Measurements from ENCODE around the gene TXLNB. TPM values are rescaled to one million over a fixed set of nuclear protein-coding genes. Genes with fewer than 3 reads are reported as not detected.
A peak's percentile ranks its signal among the peaks of the same experiment; 100 is the strongest.

TXLNB gene
- total and polyA plus RNA-seq, 2 of the 13 experiments (the other 11 are each of a cell fraction or from before 2014, with no cell fraction given), result not detected

GRCh38 chr6:139311831-139312230 is 20.0 kb upstream of the TXLNB start:
- Histone ChIP-seq H3K36me3 (replicated peaks in 1 of 2; ENCODE audit: control insufficient read depth in 1 of 2, insufficient read depth in 2 of 2, low read length in 2 of 2) (no peaks in the 10 kb centered on the region), H3K9me3 (ENCODE audit: low read length) (no peaks in the 10 kb centered on the region), H3K4me3 (replicated peaks in 1 of 3; ENCODE audit: insufficient read depth in 1 of 3, low read depth in 2 of 3, low read length in 3 of 3) (no peak overlapping the region), H3K4me2 (ENCODE audit: low read depth, low read length) (no peak overlapping the region), H3K27ac (ENCODE audit: extremely low read length, insufficient read depth, low read length) (no peak overlapping the region), H3K79me2 (ENCODE audit: insufficient read depth, low read length) (no peaks in the 10 kb centered on the region), H2AFZ (ENCODE audit: low read length) (no peak overlapping the region), H3K9ac (ENCODE audit: insufficient read depth, low read depth, low read length) (no peak overlapping the region), H3K27me3 (ENCODE audit: control insufficient read depth in 1 of 2, insufficient read depth in 2 of 2, low read length in 2 of 2) (peaks cover 0 to 12% of the 10 kb centered on the region in 2 experiments; a peak in 2 of 5 replicates), H3K4me1 (ENCODE audit: insufficient read depth, low read length) (peaks cover 17% of the 10 kb centered on the region), H4K20me1 (ENCODE audit: insufficient read depth, low read length) (no peaks in the 10 kb centered on the region)
- FAIRE-seq, result no peak
- ATAC-seq, result no peak
- 0% methylated on average over 2 of the region's 2 CpGs for WGBS (ENCODE audit: low lambda C conversion rate)
- DNase-seq (ENCODE audit: low spot score), result no peak
- TF ChIP-seq ZNF333 (CRISPR knock-in tag; IDR thresholded peaks at IDR 0.05; ENCODE audit: borderline replicate concordance) (no peak), AHR (CRISPR knock-in tag; IDR thresholded peaks at IDR 0.05) (no peak), E2F5 (CRISPR knock-in tag; conservative IDR thresholded peaks at IDR 0.05) (no peak), NFRKB (IDR thresholded peaks at IDR 0.05) (no peak)
- intact Hi-C loops (cut with micrococcal nuclease; ENCODE audit: unreplicated experiment), result no loop called here
- CTCF ChIA-PET (ENCODE audit: low intra/inter-chr PET ratio, low total read pairs), result no interaction called here
- POLR2A ChIA-PET, result no interaction called here
- in situ Hi-C loops (cut with HindIII; ENCODE audit: extremely low pct_ligation_motif_present, low pct_unique_long_range_greater_than_20kb), result no loop called here
- BruUV-seq (replicated peaks), result no TSS peak

GRCh38 chr6:139308936-139309603 is 17.3 kb upstream of the TXLNB start:
- FAIRE-seq (no peak), DNase-seq (ENCODE audit: low spot score) (peak; percentile 72), ATAC-seq (peak; percentile 99)
- POLR2A ChIA-PET, result interaction anchor here (0.5 to 1.2 kb wide), 2 partner anchors 9 to 66 kb away, joined by 3 to 5 read pairs; partner anchors contain the start of gene CITED2
- CTCF ChIA-PET (ENCODE audit: low intra/inter-chr PET ratio, low total read pairs), result no interaction called here
- Histone ChIP-seq H3K4me1 (ENCODE audit: insufficient read depth, low read length) (peaks cover 17% of the 10 kb centered on the region), H3K27me3 (ENCODE audit: control insufficient read depth in 1 of 2, insufficient read depth in 2 of 2, low read length in 2 of 2) (0 out of 5 replicates have a peak, but pooled peaks cover 0 to under 1% of the 10 kb centered on the region in 2 experiments), H3K4me2 (ENCODE audit: low read depth, low read length) (peak overlapping the region; percentile 54), H3K9ac (ENCODE audit: insufficient read depth, low read depth, low read length) (no peak overlapping the region), H3K27ac (ENCODE audit: extremely low read length, insufficient read depth, low read length) (no peak overlapping the region), H4K20me1 (ENCODE audit: insufficient read depth, low read length) (no peaks in the 10 kb centered on the region), H2AFZ (ENCODE audit: low read length) (peak overlapping the region; percentile 22), H3K4me3 (replicated peaks in 1 of 3; ENCODE audit: insufficient read depth in 1 of 3, low read depth in 2 of 3, low read length in 3 of 3) (no peak overlapping the region), H3K36me3 (replicated peaks in 1 of 2; ENCODE audit: control insufficient read depth in 1 of 2, insufficient read depth in 2 of 2, low read length in 2 of 2) (no peaks in the 10 kb centered on the region), H3K79me2 (ENCODE audit: insufficient read depth, low read length) (no peaks in the 10 kb centered on the region), H3K9me3 (ENCODE audit: low read length) (no peaks in the 10 kb centered on the region)
- WGBS (ENCODE audit: low lambda C conversion rate), result 1% methylated on average over 2 of the region's 2 CpGs
- no TSS peak for BruUV-seq (replicated peaks)
- intact Hi-C loops (cut with micrococcal nuclease; ENCODE audit: unreplicated experiment), result no loop called here
- in situ Hi-C loops (cut with HindIII; ENCODE audit: extremely low pct_ligation_motif_present, low pct_unique_long_range_greater_than_20kb), result no loop called here
- no peak for TF ChIP-seq CC2D1A (CRISPR knock-in tag; IDR thresholded peaks at IDR 0.05)
- TF ChIP-seq, protein P1, sequence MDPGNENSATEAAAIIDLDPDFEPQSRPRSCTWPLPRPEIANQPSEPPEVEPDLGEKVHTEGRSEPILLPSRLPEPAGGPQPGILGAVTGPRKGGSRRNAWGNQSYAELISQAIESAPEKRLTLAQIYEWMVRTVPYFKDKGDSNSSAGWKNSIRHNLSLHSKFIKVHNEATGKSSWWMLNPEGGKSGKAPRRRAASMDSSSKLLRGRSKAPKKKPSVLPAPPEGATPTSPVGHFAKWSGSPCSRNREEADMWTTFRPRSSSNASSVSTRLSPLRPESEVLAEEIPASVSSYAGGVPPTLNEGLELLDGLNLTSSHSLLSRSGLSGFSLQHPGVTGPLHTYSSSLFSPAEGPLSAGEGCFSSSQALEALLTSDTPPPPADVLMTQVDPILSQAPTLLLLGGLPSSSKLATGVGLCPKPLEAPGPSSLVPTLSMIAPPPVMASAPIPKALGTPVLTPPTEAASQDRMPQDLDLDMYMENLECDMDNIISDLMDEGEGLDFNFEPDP (CRISPR knock-in tag; conservative IDR thresholded peaks at IDR 0.05), result no peak
- no peak for TF ChIP-seq ZNF547 (CRISPR knock-in tag; IDR thresholded peaks at IDR 0.05)
- no peak for TF ChIP-seq THAP7 (CRISPR knock-in tag; IDR thresholded peaks at IDR 0.05)
- no peak for TF ChIP-seq SNAI1 (CRISPR knock-in tag; IDR thresholded peaks at IDR 0.05; ENCODE audit: borderline replicate concordance)
- TF ChIP-seq ARNTL (CRISPR knock-in tag; IDR thresholded peaks at IDR 0.05), result peak; percentile 86
- TF ChIP-seq TRAFD1 (CRISPR knock-in tag; IDR thresholded peaks at IDR 0.05; ENCODE audit: borderline replicate concordance), result no peak
- TF ChIP-seq ELF3 (CRISPR knock-in tag; IDR thresholded peaks at IDR 0.05), result peak; percentile 83
- TF ChIP-seq AGO1 (IDR thresholded peaks at IDR 0.05; ENCODE audit: low read depth, low read length, poor library complexity, severe bottlenecking), result no peak
- peak; percentile 76 for TF ChIP-seq GABPB1 (CRISPR knock-in tag; IDR thresholded peaks at IDR 0.05)

Measured in HepG2 (cell line).